ENCODE results near the gene ARHGEF4.

The ARHGEF4 gene

DNA sequence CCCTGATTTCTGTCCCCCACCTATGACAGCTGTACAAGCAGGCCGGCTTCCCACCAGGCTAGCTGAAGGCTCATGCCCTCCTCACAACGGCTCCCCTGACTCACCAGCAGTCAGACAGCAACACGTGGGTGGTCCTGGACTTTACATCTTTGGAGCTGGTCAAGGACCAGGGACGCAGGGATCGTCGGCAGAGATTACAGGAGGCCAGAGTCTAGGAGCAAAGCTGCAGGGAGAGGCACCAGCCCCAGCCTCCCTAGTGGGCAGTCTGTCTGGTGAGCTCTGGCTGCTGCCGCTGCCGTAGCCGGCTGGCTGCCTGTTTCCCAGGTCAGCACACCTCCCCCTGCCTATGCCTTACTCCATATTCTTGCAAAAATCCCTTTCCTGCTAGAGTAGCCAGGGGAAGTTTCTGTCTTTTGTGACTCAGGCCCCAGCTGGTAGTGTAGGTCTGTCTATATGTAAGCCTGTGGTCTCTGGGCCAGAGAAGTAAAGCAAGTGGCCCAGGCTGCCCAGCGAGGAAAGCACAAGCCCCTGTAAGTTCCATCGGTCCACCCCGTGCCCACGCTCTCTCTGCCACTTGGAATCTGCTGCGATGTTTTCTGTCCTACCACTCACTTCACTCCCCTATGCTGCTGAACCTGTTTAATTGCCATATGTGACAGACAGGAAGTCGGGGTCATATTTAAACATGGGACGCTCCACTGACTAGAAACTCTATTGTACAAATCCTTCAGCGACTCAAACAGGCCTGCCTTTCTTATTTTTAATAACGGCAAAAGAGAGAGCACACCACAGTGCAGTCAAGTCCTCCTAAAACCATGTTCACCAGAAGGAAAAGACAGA is 2.4 kb upstream of the ARHGEF4 start:
- no peak for DNase-seq (ENCODE audit: low spot score)

DNA sequence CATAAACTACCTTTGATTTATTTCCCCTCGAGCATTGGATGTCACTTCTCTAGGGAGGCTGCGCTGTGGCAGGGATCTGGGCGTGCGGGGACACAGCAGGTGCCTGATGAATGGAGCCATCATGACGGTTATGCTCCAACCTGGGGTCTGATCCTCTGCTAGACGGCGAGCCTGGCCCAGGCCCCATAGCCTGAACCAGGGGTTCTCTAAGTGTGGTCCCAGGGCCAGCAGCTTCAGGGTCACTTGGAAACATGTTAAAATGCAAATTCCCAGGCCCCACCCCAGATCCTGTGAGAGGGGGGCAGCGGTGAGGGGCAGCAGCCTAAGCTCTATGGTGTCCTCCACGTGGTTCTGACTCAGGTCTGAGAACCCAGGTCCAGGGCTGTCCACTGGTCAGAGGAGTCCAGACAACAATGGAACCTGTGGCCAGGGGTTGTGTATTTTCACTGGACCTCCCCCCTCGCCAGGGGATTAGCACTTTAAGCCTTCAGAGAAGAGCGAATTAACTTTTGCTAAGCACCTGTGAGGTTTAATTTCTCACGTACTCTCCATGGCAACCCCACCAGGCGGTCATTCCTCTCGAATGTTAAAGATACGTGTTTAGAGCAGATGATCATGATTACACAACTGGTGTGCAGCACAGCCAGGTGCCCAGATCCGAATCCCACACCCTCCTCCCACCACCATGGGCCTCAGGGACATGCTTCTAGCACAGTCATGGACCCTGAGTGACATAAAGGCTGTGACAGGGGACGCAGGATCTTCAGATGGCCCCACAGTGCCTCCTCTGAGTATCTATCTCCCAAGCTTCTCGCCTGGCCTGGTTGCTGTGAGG is 1.6 kb upstream of the ARHGEF4 start:
- DNase-seq (ENCODE audit: low spot score): no peak

DNA sequence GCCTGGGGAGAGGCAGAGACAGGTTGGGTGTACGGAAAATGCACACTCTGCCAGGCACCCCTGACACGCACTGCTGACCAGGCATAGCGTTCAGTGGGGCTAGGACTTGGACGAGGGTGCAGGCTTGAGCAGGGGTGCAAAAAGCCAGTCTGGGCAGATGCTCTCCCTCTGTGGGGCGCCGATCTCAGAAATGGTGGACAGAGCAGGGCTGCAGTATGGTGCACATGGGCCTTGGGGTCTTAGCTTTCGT is 1.0 kb upstream of the ARHGEF4 start:
- no peak for DNase-seq (ENCODE audit: low spot score)

DNA sequence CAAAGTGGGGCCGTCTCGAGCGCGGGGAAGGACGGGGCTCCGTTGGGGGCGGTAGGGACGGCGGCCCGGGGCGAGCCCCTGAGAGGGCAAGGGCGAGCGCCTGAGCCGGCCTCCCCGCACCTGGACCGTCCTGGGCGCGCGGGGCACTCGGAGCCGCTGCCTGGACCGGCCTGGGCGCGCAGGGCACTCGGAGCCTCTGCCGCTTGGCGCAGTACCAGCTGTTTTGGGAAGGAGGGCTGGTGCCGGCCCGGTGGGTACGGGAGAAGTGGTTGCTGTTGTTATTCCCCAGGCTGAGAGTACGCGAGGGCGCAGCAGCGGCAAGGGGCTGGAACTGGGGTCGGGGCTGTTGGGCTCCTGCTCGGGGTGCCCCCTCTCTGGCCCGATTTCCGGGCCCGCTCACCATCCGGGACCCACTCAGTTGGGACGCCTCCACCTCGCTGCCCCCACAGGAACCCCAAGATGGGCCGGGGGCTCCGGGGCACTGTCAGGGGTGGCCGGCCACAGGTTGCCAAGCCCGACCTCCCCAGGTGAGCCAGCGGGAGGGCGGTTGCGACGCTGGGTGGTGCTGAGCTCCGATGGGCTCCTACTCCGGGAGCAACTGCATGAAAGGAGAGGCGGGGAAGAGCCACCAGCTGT is 579 bp downstream of the ARHGEF4 start:
- no peak for DNase-seq (ENCODE audit: low spot score)

DNA sequence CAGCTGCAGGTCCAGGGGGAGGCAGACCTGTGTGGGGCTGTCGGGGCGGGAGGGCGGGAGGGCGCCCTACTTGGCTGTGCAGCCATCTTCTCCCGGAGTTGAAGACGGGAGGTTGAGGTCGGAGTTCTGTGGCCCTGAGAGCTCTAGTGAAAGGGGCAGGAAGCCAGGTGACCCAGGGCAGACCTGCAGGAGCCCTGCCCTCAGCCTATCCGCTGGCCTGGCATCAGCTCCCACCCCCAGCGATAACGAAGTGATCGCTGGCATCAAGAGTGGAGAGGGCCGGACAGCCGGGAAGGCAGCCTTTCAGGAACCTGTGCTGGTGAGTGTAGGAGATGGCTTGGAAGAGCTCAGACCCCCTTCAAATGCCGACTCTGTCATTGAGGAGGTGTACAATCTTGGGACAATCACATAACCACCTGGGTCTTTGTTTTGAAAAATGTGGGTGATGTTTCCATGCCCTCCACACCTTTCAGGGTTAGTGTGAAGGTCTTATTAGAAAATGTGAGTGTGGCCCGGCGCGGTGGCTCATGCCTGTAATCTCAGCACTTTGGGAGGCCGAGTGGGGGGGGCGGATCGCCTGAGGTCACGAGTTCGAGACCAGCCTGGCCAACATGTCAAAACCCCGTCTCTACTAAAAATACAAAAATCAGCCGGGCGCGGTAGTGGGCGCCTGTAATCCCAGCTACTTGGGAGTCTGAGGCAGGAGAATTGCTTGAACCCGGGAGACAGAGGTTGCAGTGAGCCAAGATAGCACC is 1.3 kb downstream of the ARHGEF4 start:
- DNase-seq (ENCODE audit: low spot score): no peak

DNA sequence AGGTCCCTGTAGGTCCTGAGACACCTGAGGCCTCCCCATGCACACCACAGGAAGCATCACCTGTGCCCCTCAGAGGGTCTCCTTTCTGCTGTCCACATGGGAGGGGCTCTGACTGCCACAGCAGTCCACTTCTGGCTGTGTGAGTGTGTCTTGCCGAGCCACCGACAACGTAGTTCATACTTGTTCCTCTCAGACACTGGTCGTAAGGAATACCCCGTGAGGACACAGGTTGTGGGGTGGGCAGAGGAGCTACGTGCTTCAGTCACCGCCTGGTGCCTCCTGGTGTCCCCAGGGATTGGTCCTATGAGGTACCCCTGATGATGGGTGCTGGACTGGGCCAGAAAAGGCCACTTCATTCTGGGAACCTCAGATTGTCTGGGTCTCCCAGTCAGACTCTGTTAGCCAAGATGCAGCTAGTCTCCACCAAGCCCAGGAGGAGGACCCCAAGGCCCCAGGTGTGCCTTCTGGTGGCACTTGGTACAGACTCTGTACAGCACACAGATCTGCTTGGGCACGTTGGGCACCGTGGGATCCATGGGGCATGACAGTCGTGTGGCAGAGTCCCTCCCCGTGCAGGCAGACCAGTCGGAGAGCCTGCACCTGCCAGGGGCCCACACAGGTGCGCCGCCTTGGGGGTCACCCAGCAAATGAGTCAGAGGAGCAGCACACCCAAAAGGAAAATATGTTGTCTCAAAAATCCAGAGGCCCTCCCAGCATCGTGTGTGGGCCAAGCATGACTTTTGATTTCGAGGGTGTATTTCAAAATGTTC is 2.5 kb downstream of the ARHGEF4 start:
- DNase-seq (ENCODE audit: low spot score): no peak

DNA sequence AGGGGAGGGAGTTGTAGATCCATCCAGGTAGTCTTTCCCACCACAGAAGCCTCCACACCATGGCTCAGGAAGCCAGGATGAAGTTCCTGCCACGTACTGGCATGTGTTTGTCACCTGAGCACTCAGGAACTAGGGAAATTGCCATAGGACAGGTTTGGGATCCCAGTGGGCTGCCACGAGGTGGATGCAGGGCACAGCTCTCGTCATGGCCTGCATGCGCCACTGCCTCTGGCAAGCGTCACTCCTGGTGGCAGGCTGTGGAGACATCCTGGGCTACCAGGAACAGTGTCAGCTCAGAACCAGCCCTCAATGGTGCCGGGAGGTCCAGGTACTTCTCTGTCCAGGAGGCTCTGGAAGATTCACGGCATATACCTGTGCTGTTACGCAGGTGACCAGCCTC is 3.8 kb downstream of the ARHGEF4 start:
- DNase-seq (ENCODE audit: low spot score): no peak

DNA sequence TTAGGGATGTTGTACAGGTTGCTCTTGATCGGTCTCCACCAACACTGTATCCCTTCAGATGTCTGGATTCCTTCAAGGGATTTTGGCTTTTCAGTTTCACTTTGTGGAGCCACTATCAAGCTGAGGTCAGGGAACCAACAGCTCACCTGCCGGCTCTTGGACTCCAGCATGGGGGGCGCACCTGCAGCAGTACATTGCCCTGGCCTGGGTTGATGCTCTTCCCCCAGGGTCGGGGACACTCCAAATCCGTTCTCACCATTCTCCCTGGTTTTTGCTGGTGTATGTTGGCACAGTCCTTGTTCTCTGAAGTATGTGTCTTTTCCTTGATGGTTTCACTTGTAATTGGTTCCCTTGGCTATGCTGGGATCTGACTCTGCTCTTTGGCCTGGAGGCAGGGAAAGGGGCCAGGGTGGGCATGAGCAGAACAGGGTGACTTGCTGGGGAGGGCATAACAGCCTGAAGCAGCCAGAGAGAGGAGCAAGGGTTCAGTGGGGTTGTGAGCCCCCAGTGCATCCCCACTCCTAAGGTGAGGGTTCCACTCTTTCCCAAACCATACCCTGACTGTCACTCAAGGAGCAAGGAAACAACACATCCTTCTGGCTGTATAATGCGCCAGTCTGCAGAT is 5.1 kb downstream of the ARHGEF4 start:
- no peak for DNase-seq (ENCODE audit: low spot score)

DNA sequence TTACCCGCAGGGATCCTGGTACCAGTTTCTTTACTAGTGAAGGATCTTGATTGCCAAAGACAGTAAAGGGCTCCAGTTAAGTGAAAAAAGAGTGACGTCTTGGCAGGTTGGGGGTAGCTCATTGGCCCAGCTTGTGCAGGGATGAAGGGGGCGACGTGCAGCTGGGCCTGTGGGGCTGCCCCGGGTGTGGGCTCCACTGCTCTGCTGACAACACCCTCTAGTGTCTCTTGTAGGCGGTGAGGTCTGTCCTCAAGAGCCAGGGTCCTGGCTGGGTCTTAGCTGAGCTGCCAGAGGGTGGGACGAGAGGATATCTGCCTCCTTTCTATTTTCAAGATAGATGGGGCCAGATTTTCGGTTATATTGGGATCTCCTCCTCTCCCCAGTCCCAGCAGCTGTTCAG is 6.1 kb downstream of the ARHGEF4 start:
- no peak for DNase-seq (ENCODE audit: low spot score)

DNA sequence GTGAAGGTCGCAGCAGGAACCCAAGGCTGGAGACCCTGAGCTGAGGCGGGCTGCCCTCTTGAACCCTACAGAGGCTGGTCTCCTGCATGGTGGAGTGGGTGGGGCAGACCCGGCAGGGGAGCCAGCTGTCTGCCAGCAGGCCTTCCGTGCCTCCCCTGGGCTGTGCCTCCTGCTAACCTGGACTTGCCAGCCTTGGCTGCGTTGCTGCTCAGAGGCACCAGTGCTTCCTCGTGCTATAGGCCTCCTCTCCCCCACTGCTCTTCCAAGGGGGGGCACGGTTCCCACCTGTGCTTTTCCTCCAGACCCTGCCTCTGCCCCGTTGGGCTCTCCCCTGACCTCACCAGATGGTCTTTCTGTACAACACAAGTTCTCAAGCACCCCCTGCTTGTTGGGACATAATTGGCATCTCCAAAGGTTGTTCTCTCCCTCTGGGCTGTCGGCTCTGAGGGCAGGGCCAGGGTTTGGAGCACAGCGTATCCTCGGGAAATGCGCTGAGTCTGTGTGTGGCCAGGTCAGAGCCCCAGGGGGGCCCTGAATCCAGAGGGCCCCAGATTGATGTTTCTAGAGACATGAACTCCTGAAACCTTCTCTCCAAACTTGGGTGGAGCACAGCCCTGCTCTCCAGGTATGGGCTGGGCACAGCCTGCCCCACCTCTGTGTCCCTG is 6.7 kb downstream of the ARHGEF4 start:
- no peak for DNase-seq (ENCODE audit: low spot score)

DNA sequence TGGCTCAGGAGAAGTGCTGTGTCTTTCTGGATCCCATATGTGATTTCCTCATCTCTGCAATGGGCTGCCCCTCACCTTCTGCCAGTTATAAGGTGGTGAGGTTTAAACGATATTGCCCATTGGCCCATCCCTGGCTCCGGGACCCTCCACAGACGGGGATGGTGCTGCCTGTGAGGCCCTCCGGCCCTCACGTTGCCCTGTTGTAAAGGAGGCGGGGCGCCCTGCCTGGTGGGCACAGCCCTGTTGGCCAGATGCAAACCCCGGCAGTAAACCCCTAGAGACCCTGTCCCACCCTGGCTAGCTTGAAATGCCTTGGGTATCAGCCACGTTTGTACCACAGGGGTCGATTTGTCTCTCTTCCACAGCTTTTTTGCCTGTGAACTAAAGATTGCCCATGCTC is 7.4 kb downstream of the ARHGEF4 start:
- DNase-seq (ENCODE audit: low spot score): no peak

DNA sequence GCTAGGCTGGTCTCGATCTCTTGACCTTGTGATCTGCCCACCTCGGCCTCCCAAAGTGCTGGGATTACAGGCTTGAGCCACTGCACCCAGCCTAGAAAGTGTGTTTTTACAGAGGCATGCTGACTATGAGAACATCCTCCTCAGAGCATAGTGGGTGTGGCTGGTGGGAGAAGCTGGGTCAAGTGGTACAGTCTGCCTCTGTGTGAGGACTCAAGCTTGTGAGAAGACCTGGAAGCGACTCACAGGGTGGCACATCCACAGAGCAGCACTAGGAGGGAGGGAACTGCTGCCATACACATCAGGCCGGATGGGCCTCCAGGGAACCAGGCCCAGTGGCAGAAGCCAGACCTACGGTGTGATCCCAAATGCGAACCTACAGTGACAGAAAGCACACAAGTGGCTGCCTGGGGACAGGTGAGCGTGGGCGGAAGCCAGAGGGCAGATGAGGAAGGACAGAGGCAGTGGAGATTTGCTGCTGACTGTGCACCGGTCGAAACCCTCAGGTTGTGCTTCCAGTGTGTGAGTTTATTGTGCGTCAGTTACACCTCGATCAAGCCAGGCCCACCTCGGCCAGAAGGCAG is 8.9 kb downstream of the ARHGEF4 start:
- no peak for DNase-seq (ENCODE audit: low spot score)

DNA sequence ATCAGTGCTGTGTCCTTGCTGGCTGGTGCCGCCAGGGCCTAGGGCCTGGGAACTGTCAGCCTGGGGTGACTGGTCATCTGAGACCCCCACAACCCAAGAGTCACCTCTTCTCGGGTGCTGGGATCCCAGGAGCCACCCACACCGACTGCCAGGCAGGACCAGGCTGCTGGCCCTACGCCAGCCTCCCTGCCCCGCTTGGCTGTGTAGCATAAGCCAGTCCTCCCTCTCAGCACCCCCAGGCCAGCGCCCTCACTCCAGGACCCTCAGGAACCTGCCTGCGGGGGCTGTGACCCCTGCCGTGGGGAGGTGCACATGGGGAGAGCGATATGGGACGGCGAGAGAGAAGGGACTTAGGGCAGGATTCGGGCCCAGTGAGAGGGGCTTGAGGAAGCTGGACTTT is 9.5 kb downstream of the ARHGEF4 start:
- DNase-seq (ENCODE audit: low spot score): no peak

DNA sequence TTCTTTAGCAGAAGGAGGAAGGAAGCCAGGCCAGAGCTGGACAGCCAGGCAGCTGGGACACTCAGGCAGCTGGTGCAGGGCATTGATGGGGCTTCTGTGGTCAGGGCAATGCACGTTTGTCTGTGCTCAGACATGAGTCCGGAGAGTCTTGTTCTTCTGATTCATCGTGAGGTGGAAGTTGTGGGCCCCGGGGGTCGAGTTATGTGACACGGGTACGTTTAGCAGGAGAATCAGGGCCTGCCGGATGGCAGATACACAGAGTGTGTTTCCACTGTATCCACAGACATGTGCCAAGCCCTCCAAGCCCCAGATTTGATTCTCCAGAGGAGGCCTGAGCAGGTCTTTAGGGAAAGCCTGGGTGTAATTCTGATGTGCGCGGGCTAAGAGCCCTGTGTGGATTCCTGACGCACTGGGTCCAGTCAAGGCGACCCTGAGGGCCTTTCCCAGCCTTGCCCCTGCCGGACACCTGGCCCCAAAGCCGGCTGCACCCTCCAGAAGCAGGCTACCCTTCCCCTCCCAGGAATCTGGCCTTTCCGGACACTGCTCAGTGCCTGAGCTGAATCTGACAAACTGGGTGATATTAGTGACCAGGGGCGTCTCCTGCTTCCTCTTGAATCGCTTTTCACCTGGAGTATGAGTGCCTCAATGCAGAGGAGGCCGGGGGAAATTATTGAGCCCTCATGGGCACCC is 10.1 kb downstream of the ARHGEF4 start:
- no peak for DNase-seq (ENCODE audit: low spot score)

DNA sequence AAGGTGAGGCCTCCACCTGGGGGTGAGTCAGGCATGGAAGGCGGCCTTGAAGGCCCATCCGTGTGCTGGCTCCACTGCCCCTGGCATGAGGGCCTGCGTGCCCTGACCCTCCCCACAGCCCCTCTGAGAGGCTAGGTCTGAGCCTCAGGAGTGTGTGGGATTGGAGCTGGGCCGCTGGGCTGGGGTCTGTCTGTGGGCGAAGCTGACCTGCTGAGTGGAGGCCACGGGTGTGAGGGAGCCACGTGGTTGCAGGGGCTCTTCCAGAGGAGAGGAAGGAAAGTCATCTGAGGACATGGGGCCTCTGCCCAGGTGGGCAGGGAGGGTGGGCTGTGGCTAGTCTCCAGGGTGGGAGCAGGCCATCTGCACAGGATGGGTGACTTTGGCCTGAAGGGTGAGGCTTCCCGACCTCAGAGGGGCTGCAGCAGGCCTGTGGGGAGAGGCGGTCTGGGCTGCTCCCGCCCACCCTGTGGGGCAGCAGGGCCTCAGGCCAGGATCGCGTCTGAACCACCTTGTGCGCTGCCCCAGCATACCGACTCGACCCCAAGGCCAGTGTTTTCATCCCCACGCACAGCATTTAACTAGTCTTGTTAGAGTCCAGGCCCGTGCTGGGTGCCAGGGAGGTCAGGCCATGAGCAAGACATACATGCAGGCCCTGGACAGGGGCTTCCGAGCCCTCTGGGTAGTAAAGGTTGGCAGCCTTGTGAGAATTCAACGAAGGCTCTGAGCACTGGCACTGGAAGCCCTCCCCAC is 11.2 kb downstream of the ARHGEF4 start:
- no peak for DNase-seq (ENCODE audit: low spot score)

DNA sequence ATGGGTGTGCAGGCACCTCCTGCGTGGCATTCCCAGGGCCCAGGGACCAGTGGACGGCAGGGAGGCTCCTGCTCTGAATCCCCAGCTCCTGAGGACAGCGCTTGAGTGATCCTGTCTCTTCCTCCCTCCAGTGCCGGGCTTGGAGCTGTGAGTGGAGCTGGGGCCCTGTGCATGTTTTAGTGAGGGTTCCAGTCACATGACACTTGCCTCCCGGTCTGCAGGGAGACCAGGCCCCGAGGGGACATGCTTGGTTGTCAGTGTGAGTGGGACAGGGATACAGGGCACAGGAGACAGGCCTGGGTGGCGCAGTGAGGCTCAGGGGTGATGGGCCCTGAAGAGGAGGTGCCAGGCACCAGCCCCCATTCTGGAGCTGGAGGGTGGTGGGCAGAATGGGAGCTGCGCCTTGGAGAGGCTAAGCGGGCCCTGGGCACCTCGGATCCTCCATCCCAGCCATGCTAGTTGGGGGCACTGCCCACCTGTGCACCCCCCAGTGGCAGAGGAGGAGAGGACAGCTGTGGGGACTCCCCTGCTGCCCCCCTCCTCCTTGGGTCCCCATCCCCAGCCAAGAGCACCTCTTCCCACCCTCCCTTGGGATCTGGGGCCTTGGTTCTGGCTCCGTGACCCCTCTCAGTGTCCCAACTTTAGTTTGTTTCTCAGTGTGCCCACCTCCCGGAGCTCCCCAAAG is 12.0 kb downstream of the ARHGEF4 start:
- no peak for DNase-seq (ENCODE audit: low spot score)

DNA sequence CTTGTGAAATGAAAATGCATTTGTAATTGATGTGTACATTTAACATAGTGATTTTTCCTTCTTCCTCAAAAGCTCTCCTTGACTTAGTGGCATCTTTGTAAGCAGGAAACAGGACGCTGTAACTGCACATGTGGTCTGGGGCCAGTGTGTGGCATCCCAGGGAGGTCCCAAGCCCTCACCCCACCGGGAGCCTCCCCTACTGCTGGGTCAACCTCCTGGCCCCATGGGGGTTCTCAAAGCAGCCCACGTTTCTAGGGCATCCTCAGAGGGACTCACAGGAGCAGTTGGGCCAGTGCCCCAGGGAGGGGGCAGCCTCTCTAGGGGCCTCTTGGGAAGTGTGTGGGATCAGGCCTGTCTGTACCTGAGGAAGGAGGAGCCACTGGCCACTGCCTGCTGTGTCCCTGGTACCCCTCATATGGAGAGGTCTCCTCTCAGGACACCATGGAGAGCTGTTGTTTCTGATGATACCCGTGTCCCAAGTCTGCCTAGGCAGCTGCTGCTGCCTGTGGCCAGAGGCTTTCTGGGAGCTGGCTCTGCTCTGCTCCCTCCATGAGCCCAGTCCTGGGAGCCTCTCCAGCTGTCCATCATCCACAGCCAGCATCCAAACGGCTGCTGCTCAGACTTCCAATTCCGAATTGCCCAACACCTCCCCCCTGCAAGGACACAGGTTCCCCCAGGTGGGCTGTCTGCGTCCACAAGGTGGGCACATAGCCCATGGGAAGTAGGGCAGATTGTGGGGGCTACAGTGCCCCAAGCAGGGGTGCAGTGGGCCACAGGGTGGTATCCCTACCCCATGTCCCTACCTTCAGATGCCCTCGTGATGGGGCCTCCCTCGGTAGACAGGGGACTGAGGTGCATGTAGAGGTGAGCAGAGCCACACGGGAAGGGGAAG is 13.4 kb downstream of the ARHGEF4 start:
- DNase-seq (ENCODE audit: low spot score): no peak
